Activated T-helper 2 cell treated with anti-CD3 and anti-CD28 coated beads, Interferon-gamma antibody, Interleukin-2, Interleukin-4, amounts not matched to agents 10 μg/mL and 5 μg/mL and 100 μg/mL, durations not matched to agents 14 hours and 24 hours and 36 hours (primary cell): ENCODE measurements around the gene CFAP46. TPM values are rescaled to one million over a fixed set of nuclear protein-coding genes. Genes with fewer than 3 reads are reported as not detected.
"Not testable (repeated sequence)": the region's sequence is repeated elsewhere in the genome, so short reads cannot be mapped to it uniquely, and the experiment has no call there.

ENCODE experiments used
- DNase-seq: peaks from one replicate; pipeline ENCODE4 v3.0.0; 2021; ENCODE audit warnings: low spot score
- H3K27ac Mint-ChIP-seq: one replicate; pipeline ENCODE4 v1.8.0; 2021; ENCODE audit warnings: mixed read lengths
- H3K27me3 Mint-ChIP-seq: one replicate; pipeline ENCODE4 v1.8.0; 2021; ENCODE audit warnings: low read depth, mixed read lengths
- H3K36me3 Mint-ChIP-seq: one replicate; pipeline ENCODE4 v1.8.0; 2021; ENCODE audit warnings: low read depth, mixed read lengths
- H3K4me1 Mint-ChIP-seq: one replicate; pipeline ENCODE4 v1.8.0; 2021; ENCODE audit warnings: low read depth, mixed read lengths
- H3K4me3 Mint-ChIP-seq: one replicate; pipeline ENCODE4 v1.8.0; 2021; ENCODE audit warnings: low read depth, mild to moderate bottlenecking, moderate library complexity, mixed read lengths
- H3K9me3 Mint-ChIP-seq: one replicate; pipeline ENCODE4 v1.8.0; 2021; ENCODE audit warnings: mixed read lengths
- intact Hi-C: fragments of 100-400 bp; cut with micrococcal nuclease; formaldehyde crosslinking; loops from one replicate; pipeline ENCODE4 v1.15.1; 2023
- total RNA-seq: library from RNA; stranded (reverse); gene quantifications from 2 replicates; pipeline ENCODE4 v1.2.3, GENCODE V29; 2022

CFAP46 gene
- total RNA-seq, 1 donor from 2014 or later, result not detected

- Mint-ChIP-seq H3K27ac (no peak overlapping the region), H3K27me3 (no peaks in the 10 kb centered on the region), H3K4me3 (no peak overlapping the region), H3K4me1 (peaks cover 10% of the 10 kb centered on the region), H3K9me3 (no peaks in the 10 kb centered on the region), H3K36me3 (no peaks in the 10 kb centered on the region)
- DNase-seq, result no peak
- intact Hi-C loops, result loop anchor here (10.0 kb wide), 1 partner anchor 219 kb away; no protein-coding TSS in a partner anchor
Measured at GRCh38 chr10:132905661-132906060, 36.7 kb downstream of the CFAP46 start.

DNA sequence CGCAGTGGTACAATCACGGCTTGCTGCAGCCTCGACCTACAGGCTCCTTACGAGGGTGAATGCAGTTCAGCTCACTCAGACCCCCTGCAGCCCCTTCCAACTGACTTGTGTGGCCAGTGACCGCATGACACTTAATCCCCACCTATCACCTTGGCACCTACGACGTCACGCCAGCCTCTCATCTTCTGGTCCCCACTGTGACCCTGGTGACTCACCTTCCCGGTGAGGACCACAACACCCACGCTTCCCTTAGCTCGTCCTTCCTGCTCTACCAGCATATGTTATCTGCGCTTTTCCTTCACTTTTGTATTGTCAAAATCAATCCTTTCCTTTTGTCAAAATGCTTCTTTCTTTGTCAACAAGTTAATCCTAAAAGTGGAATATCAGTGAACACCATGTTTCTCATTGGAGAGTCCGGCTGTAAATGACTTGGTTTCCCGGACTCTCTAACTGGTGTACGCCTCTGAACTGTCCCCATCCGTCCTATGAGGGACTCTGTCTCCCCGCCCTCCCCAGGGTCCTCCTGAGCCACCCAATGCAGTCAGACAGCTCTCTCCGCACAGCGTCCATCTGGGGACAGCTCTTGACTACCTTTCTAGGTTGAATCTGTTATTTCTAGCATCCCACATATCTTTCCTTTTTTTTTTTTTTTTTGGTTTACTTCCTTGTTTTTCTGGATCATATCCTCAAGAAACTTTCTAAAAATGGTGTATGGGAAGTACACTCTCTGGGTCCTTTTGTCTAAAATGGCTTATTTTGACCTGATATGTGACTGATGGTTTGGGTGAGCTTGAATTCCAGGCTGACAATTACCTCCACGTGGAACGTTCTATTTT, 37.3 kb downstream of the CFAP46 start:
- Mint-ChIP-seq H3K36me3 (no peaks in the 10 kb centered on the region), H3K4me1 (peaks cover 10% of the 10 kb centered on the region), H3K27me3 (no peaks in the 10 kb centered on the region), H3K4me3 (no peak overlapping the region), H3K27ac (peak overlapping the region; percentile 4), H3K9me3 (no peaks in the 10 kb centered on the region)
- intact Hi-C loops, result loop anchor here (10.0 kb wide), 1 partner anchor 220 kb away; no protein-coding TSS in a partner anchor
- no peak for DNase-seq

DNA sequence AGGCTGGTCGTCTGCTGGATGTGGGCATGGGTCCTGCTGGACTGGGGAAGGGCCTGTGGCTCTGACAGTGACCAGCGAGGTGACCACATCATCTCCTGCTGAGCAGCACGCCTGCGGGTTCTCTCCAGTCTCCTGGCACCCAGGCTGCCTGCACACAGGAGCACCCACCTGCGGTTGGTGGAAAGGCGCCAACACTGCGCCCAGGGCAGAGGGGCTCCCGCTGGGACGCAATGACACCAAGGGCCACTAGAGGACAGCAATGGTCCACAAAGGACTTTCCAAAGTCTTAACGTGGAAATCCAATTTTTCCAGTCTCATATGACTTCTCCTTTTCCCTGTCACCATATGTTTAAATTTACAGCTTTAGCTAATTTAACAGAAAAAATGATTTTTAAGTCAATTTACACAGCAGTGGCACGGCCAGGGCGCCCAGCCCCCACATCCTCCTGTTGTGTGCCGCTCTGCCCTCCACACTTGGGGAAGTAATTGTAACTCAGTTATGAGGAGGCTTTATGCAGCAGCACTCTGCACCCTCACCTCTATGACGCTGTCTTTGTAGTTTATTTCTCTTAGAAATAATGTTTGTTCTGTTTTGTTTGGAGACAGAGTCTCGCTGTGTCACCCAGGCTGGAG, 38.1 kb downstream of the CFAP46 start:
- H3K9me3 Mint-ChIP-seq, result no peaks in the 10 kb centered on the region
- H3K27ac Mint-ChIP-seq, result peak overlapping the region; percentile 4
- no peaks in the 10 kb centered on the region for H3K27me3 Mint-ChIP-seq
- intact Hi-C loops, result loop anchor here (10.0 kb wide), 1 partner anchor 221 kb away; no protein-coding TSS in a partner anchor
- H3K36me3 Mint-ChIP-seq, result no peaks in the 10 kb centered on the region
- DNase-seq, result no peak
- no peak overlapping the region for H3K4me3 Mint-ChIP-seq
- H3K4me1 Mint-ChIP-seq, result peaks cover 10% of the 10 kb centered on the region

DNA sequence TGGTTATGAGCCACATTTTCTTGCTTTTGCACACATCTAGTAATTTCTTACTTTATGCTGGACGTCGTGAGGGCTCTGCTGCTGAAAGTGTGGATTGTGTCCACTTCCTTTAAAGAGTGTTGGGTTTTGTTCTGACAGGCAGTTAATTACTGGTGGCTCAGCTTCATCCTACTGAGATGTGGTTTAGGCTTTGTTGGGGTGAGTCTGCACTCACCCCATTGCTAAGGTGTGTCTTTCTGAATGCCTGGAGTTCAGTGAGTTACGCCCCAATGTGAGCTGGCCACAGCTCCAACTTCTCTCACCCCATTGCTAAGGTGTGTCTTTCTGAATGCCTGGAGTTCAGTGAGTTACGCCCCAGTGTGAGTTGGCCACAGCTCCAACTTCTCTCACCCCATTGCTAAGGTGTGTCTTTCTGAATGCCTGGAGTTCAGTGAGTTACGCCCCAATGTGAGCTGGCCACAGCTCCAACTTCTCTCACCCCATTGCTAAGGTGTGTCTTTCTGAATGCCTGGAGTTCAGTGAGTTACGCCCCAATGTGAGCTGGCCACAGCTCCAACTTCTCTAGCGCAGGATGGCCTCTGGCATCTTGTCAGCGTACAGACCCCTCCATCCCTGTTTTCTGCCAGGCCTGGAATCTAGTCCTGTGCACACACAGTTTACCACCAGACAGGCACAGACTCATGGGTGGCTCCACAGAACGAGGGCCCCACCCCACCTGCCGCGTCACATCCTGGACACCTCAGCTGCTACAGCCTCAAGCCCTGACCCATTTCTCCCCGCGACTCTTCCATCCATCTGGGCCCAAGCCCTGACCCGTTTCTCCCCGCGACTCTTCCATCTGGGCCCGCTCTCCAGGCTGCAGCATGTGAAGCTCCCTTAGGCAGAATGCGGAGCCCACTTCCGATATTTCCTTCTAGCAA, 39.5 kb downstream of the CFAP46 start:
- not testable (repeated sequence) for H3K9me3 Mint-ChIP-seq, DNase-seq, H3K36me3 Mint-ChIP-seq, H3K27ac Mint-ChIP-seq, H3K4me3 Mint-ChIP-seq, H3K27me3 Mint-ChIP-seq
- intact Hi-C loops, result loop anchor here (10.0 kb wide), 1 partner anchor 222 kb away; no protein-coding TSS in a partner anchor
- peaks cover 10% of the 10 kb centered on the region for H3K4me1 Mint-ChIP-seq

DNA sequence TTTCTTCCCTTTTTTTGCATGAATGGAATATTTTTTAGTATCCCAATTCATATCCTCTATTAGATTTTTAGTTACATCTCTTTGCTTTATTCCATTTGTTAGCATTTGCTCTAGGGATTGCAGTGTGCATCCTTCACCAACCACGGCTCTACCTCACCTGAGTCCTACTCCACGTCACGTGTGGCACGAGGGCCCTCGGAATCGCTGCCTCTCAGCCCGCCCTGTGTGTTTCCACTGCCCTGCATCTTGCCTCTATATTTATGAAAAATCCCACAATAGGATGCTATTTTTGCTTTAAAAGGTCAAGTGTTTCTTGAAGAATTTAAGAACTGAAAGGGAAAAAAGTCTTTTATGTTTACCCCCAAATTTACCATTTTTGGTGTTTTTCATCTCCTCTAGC, 41.0 kb downstream of the CFAP46 start:
- Mint-ChIP-seq H3K36me3 (no peaks in the 10 kb centered on the region), H3K4me3 (no peak overlapping the region), H3K27ac (no peak overlapping the region), H3K27me3 (no peaks in the 10 kb centered on the region), H3K9me3 (no peaks in the 10 kb centered on the region), H3K4me1 (peaks cover 10% of the 10 kb centered on the region)
- no peak for DNase-seq
- intact Hi-C loops, result loop anchor here (10.0 kb wide), 1 partner anchor 223 kb away; no protein-coding TSS in a partner anchor

DNA sequence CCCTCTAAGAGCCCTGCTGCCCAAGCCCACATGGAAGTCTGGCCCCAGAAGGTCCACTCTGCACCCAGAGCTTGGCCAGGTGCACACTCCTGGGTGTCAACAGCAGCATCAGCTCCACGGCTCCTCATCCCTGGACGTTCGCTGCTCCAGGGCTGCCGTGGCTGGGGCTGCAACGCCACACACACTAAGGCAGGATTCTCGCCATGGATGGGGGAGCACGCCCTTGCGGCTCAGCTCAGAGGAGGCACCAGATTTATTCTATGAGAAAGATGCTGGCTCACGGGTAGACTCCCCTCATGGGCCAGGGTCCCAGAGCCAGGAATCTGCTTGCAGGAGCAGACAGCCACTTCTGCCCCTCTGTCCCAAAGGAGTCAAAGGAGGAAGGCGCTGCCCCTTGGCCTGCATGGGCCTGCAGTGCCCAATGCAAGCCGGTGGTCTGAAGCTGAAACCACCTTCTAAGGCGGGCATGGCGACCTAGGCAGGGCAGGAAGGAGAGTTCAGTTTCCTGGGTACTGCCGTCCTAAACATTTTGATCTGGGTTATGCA, 42.1 kb downstream of the CFAP46 start:
- Mint-ChIP-seq H3K4me1 (peaks cover 10% of the 10 kb centered on the region), H3K27ac (no peak overlapping the region), H3K4me3 (no peak overlapping the region), H3K36me3 (no peaks in the 10 kb centered on the region), H3K9me3 (no peaks in the 10 kb centered on the region), H3K27me3 (no peaks in the 10 kb centered on the region)
- no peak for DNase-seq
- intact Hi-C loops, result loop anchor here (10.0 kb wide), 1 partner anchor 225 kb away; no protein-coding TSS in a partner anchor

DNA sequence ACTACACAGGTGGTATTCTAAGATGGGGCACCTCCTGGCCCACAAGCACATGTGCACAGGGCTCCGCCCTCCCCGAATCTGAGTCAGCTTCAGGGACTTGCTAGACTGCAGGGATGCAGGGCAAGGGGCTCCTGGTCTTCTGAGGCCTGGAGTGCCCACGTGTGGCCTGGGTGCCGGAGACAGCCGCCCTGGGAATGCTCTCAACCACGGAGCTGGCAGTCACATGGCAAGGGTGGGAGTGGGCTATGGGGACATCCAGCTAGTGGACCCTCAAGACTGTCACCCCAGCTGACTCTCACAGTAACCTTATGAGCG, 42.7 kb downstream of the CFAP46 start:
- peaks cover 4% of the 10 kb centered on the region for H3K4me1 Mint-ChIP-seq
- no peak overlapping the region for H3K4me3 Mint-ChIP-seq
- no peak overlapping the region for H3K27ac Mint-ChIP-seq
- H3K27me3 Mint-ChIP-seq, result peaks cover 3% of the 10 kb centered on the region
- no peaks in the 10 kb centered on the region for H3K36me3 Mint-ChIP-seq
- H3K9me3 Mint-ChIP-seq, result no peaks in the 10 kb centered on the region
- intact Hi-C loops, result loop anchor here (10.0 kb wide), 1 partner anchor 225 kb away; no protein-coding TSS in a partner anchor
- no peak for DNase-seq

GRCh38 chr10:132899054-132899750, 43.2 kb downstream of the CFAP46 start:
- Mint-ChIP-seq H3K9me3 (no peaks in the 10 kb centered on the region), H3K4me3 (no peak overlapping the region), H3K27ac (no peak overlapping the region), H3K4me1 (no peaks in the 10 kb centered on the region), H3K36me3 (no peaks in the 10 kb centered on the region), H3K27me3 (peaks cover 8% of the 10 kb centered on the region)
- DNase-seq, result no peak
- intact Hi-C loops, result no loop called here

- no peaks in the 10 kb centered on the region for H3K4me1 Mint-ChIP-seq
- DNase-seq, result no peak
- peaks cover 11% of the 10 kb centered on the region for H3K27me3 Mint-ChIP-seq
- H3K4me3 Mint-ChIP-seq, result no peak overlapping the region
- intact Hi-C loops, result no loop called here
- H3K9me3 Mint-ChIP-seq, result no peaks in the 10 kb centered on the region
- no peaks in the 10 kb centered on the region for H3K36me3 Mint-ChIP-seq
- no peak overlapping the region for H3K27ac Mint-ChIP-seq
Measured at GRCh38 chr10:132898391-132899053, 43.8 kb downstream of the CFAP46 start.

GRCh38 chr10:132897516-132898381, 44.6 kb downstream of the CFAP46 start:
- Mint-ChIP-seq H3K27ac (no peak overlapping the region), H3K27me3 (peaks cover 11% of the 10 kb centered on the region), H3K4me1 (no peaks in the 10 kb centered on the region), H3K36me3 (no peaks in the 10 kb centered on the region), H3K4me3 (no peak overlapping the region), H3K9me3 (no peaks in the 10 kb centered on the region)
- intact Hi-C loops, result no loop called here
- no peak for DNase-seq

- DNase-seq, H3K27ac Mint-ChIP-seq, intact Hi-C loops, H3K4me1 Mint-ChIP-seq, H3K4me3 Mint-ChIP-seq, H3K36me3 Mint-ChIP-seq, H3K9me3 Mint-ChIP-seq: not testable (repeated sequence)
- H3K27me3 Mint-ChIP-seq, result peaks cover 11% of the 10 kb centered on the region
Measured at GRCh38 chr10:132893786-132894185, 48.6 kb downstream of the CFAP46 start.
